GM12872 (cell line): ENCODE data around the gene TLR9.

ENCODE experiments used
- CTCF ChIP-seq: IDR thresholded peaks from 3 replicates; pipeline ENCODE4 v1.5.1; 2011; ENCODE audit warnings: low read depth, mild to moderate bottlenecking, low read length, moderate library complexity; ENCODE audit not compliant: insufficient read depth

TLR9 gene

GRCh38 chr3:52176180-52176752 is 49.2 kb downstream of the TLR9 start:
- no peak for TF ChIP-seq CTCF

GRCh38 chr3:52175416-52176179 is 49.8 kb downstream of the TLR9 start:
- no peak for TF ChIP-seq CTCF

- no peak for TF ChIP-seq CTCF
Observed at GRCh38 chr3:52174896-52175295, 50.5 kb downstream of the TLR9 start.

- TF ChIP-seq CTCF = no peak
Observed at GRCh38 chr3:52173101-52173500, 52.3 kb downstream of the TLR9 start.

- TF ChIP-seq CTCF = no peak
Observed at GRCh38 chr3:52172262-52172757, 53.1 kb downstream of the TLR9 start.

GRCh38 chr3:52171514-52172261 is 53.8 kb downstream of the TLR9 start:
- no peak for TF ChIP-seq CTCF
